Left renal pelvis (tissue), 4 donors: ENCODE results near the gene MRTFA. TPM values are rescaled to one million over a fixed set of nuclear protein-coding genes. Genes with fewer than 3 reads are reported as not detected.
"Not testable (repeated sequence)": the region's sequence is repeated elsewhere in the genome, so short reads cannot be mapped to it uniquely, and the experiment has no call there.

Source experiments
- DNase-seq, 4 donors: peaks; one replicate each; pipeline ENCODE4 v3.0.0-alpha.2; 2013; ENCODE audit warnings: low read depth in 4 of 4, low spot score in 3 of 4
- polyA plus RNA-seq, 4 donors: library from polyadenylated mRNA; unstranded; fragments of 120-200 nt; gene quantifications; one replicate each; pipeline ENCODE4 v1.2.1, GENCODE V29; 2013; ENCODE audit not compliant: insufficient read length in 4 of 4

The MRTFA gene
- polyA plus RNA-seq, 4 donors: 20.2 to 31.3 (median 22.6) TPM

DNA sequence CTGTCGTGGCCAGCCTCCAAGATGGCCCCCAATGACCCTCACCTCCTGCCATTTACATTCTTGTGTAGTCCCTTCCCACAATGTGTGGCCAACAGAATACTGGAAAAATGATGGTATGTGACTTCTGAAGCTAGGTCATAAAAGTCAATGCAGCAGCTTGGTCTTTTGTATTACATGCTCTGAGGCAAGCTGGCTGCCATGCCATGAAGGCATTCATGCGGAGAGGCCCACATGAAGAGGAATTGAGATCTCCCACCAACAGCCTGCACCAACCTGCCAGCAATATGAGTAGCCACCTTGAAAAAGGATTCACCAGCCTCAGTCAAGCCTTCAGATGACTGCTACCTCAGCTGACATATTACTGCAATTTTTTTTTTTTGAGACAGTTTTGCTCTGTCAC is 4.6 kb downstream of the MRTFA start:
- no peak for DNase-seq

DNA sequence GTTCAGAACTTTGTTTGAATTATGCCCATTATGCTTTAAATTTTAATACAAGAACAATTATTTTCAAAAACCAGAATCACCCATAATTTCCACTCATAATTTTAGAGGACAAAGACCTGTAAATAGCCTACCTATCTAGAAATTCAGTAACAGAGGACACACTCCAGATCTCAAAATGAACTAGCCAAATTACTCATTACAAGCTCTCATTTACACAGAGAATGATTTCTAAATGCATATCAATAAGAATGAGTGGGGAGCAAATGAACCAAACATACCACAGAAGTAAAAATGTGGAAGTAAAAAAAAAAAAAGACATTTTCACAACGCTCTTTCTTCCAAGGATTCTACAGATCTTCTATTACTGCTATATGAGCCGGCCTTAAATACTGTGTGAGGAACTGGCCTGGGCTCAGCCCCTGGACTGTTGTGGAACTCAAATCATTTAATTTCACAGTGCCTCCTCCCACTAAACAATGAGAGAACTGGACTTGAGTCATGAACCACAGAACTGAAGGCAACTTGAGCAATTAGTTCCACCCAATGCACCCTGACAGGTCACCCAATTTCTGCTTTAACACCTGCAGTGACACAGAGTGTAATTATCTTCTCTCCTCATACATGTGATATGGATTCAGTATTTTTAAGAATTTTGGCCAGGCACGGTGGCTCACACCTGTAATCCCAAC is 8.0 kb downstream of the MRTFA start:
- no peak for DNase-seq

DNA sequence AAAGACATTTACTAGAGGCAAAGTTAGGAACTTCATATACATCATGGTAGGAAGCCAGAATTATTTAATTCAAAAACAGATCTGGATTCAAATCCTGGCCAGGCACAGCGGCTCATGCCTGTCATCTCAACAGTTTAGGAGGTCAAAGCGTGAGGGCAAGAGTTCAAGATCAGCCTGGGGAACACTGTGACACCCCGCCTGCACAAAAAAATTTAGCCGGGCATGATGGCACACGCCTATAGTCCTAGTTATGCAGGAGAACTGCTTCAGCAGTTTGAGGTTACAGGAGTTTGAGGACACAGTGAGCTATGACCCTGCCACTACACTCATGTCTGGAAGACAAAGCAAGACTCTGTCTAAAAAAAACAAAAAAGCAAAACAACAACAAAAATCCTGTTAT is 8.9 kb downstream of the MRTFA start:
- DNase-seq: no peak

DNA sequence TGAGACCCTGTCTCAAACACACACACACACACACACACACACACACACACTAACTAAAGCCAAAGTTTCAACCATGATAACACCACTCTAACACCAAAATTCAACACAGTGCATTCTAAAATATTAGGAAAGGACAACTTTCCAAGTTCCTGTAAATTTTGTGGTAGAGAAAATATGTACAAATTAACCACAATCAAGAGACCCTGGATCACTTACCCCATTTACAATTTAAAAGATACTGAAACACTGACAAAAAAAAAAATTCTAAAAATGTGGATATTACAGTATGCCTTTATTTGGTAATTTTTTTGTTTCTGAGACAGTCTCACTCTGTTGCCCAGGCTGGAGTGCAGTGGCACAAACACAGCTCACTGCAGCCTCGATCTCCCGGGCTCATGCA is 9.7 kb downstream of the MRTFA start:
- DNase-seq: no peak

DNA sequence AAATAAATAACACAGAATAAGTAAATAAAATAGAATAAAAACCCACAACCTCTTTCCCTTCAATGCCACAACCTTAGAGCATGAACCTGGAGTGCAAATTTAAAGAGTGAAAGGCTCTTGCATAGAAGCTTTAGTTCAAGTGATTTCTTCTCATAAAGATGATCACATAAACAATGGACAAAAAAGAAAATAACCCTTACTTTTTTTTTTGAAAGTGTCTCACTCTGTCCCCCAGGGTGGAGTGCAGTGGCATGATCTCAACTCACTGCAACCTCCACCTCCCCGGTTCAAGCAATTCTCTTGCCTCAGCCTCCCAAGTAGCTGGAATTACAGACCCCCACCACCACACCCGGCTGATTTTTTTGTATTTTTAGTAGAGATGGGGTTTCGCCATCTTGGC is 10.7 kb downstream of the MRTFA start:
- not testable (repeated sequence) for DNase-seq

DNA sequence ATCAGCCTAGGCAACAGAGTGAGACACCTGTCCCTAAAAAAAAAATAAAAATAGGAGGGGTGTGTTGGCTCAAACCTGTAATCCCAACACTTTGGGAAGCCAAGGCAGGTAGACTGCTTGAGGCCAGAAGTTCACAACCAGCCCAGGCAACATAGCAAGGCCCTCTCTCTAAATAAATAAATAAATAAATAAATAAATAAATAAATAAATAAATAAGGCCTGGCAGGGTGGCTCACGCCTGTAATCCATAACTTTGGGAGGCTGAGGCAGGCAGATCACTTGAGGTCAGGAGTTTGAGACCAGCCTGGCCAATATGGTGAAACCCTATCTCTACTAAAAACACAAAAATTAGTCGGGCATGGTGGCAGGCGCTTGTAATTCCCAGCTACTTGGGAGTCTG is 11.2 kb downstream of the MRTFA start:
- DNase-seq: not testable (repeated sequence)

DNA sequence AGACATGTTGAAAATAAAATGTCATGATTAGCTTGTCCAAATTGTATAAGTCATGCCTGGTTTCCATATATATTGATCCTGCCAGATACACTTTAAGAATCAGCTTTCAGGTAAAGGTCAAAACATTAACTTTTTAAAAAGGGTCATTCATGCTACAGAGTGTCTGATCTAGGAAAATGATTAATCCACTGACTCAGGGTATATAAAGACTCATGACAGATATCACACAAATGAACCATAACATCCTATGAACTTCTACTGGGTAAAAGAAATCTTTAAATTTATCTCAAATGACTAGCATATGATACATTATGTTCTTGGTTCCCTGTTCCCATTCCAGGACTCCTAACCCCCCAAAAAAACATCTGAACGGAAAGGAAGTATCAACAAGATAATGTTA is 11.7 kb downstream of the MRTFA start:
- DNase-seq: no peak

DNA sequence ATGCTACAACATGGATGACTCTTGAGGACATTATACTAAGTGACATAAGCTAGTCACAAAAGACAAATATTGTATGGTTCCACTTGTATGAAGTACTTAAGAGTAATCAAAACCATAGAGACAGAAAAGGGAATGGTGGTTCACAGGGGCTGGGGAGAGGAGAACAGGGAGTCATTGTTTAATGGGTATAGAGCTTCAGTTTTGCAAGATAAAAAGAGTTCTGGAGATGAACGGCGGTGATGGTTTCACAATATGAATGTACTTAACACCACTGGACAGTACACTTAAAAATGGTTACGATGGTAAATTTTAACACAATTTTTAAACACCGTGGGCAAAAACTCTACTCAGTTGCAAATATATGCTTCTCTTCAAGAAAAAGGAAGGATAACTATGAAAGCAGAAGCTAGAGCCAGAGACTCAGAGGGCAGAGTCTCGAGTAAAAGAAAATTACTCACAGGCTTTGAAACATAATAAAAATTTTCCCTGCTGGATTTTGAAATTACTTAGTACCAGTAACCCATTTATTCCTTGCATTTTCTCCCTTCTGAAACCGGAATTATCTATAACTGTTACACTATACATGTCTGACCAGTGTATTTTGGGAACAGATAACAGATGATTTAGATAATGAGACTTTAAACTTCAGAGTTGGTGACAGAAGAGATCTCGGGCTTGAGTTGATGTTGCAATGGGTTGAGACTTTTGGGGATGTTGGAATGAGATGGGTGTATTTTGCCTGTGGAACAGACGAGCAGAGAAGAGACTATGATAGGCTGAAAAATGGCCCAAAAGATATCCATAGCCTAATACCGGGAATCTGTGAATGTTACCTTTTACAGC is 15.0 kb downstream of the MRTFA start:
- DNase-seq: no peak

DNA sequence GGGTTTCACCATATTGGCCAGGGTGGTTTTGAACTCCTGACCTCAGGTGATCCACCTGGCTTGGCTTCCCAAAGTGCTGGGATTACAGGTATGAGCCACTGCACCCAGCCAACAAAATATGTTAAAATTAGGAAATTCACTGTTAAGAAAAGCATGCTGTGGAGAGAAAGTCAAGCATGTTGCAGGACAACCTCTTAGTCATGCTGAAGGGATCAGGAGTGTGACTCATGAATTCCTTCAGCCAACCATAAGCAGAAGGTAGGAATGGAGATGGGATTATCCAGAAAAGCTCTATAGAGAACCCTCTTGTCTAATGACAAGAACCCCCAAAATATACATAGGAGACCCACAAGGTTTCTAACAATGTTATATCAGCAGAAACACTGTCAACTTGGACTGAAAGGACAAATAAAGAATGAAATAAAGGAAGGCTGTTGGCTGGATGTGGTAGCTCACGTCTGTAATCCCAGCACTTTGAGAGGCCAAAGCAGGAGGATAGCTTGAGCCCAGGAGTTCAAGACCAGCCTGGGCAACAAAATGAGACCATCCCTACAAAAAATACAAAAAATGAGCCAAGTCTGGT is 16.0 kb downstream of the MRTFA start:
- DNase-seq: no peak

DNA sequence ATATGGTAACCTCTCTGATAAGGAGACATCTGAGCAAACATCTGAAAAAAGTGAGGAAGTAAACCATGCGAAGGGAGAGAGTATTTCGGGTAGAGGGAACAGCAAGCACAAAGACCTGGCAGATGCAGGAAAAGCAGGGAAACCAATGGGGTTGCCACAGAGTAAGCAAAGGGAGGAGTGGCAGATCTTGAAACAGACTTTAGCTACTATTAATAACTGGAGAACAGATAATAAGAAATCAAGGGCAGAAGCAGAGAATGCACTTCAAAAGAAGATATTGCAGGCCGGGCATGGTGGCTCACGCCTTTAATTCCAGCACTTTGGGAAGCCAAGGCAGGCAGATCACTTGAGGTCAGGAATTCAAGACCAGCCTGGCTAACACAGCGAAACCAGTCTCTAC is 18.1 kb downstream of the MRTFA start:
- DNase-seq: no peak

DNA sequence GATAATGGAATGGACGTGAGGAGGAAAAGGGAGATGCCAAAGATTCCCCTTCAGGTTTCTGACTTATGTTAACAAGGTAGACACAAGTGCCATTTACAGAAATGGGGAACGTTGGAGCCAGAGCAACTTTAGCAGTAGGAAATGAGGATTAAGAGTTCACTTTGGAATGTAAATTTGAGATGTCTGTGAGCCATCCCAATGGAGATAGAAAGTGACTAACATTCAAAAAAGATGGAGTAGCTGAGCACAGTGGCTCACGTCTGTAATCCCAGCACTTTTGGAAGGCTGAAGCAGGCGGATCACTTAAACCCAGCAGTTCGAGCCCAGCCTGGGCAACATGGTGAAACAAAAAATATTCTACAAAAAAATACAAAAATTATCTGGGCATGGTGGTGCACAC is 19.9 kb downstream of the MRTFA start:
- no peak for DNase-seq

DNA sequence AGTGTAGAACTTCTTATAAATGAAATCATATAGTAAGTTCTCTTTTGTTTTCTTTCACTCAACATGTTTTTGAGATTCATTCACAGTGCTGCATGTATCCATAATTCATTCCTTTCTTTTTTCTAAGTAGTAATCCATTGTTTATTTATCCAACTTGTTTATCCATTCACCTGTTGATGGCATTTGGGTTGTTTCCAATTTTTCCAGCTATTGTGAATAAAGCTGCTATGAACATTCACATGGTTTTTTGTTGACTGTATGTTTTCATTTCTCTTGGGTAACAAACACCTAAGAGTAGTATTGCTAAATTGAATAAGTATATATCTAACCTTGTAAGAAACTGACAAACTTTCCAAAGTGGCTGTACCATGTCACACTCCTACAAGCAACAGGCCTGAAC is 23.5 kb downstream of the MRTFA start:
- DNase-seq: no peak

DNA sequence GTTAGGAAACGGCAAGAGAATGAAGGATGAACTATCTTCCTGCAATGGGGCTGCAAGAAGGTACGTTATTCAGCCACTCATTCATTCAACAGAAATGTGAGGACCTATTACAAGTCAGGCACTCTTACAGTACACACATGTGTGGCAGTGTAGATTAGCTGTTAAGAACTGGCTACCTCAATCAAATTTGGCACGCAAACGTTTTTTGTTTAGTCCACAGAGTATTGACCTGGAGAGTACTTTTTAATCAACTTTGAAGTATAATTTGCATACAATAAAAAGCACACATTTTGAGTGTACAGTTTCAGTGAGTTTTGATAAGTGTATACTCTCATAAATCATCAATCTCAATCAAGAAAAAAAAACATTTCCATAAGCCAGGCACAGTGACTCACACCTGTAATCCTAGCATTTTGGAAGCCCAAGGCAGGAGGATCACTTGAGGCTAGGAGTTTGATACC is 24.2 kb downstream of the MRTFA start:
- no peak for DNase-seq

DNA sequence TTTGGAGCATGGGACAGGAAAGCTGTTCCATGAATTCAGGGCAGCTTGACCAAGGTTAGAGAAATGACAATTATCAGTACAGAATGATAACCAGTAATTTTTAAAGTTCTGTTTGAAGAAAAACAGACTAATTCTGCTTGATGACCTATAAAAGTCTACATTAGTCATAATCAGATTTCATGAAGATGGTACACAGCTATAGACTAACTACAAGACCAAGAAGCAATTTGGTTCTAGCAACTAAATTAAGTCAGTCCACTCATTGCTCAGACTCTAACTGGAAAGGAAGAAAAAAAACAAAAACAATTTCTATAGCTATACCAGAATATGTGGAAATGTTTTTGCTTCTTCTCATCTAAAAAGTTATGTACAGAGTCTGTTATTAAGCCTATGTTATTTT is 24.9 kb downstream of the MRTFA start:
- DNase-seq: no peak

DNA sequence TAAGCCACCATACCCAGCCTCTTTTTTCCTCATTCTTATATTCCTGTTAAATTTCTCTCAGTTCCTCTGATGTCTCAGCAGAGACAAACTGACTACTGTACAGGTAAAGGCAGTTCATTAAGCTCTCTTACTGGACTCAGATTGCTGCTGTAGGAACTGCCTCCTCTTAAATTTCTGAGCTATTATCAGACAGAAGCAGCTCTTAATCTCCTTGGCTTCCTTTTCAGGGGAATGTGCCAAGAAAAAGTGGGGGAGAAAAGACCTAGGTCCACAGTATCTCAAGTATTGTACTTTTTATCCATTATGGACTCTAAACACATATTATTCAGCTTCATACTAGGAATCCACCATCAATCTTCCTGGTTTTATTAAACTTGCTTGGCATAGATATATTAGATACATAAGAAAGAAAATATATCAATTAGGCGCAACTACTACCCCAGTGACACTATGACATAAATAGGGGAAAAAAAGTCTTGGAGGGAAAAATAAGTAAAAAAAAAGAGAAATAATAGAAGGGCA is 26.1 kb downstream of the MRTFA start:
- DNase-seq: no peak

DNA sequence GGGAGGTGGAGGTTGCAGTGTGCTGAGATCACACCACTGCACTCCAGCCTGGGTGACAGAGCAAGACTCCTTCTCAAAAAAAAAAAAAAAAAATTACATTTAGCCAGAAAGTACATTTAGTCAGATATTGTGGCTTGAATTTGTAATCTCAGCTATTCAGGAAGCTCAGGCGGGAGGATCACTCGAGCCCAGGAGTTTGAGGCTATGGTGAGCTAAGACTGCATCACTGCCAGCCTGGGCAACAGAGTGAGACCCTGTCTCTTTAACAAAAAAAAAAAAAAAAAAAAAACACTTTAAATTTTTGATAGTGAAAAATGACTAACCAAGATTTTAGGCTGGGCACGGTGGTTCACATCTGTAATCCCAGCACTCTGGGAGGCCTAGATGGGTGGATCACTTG is 27.3 kb downstream of the MRTFA start:
- no peak for DNase-seq

DNA sequence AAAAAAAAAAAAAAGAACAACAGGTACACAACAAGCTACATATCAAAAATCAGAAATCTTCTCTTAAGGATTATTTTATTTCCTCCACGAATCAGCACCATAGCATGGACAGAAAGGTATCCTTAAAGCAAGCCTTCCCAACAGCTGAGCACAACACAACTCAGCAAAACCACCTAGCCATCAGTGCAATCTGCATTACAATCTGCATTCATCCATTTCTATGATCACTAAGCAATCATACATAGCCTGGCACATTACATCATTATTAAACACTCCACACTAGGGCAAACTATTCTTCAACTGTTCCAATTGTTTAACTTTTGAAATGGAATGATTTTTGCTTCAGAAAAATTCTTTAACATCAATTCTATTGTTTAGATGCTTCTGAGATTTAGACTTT is 29.0 kb downstream of the MRTFA start:
- DNase-seq: no peak

DNA sequence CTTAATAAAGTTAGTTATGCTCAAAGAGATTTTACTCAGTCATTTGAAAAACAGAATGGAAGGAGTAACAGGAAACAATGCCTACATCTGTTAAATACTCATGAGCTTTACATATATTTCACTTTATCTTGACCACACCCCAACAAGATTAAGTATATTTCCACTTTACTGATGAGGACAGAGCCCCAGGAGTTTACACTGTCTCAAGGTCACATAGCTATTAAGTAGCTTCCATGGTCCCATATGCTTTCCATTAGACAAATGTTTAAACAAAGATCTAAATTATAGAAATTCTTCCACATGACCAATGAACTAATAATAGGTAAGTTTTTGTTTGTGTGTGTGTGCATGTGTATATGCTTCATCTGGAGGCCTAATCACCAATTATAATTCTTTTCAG is 30.2 kb downstream of the MRTFA start:
- DNase-seq: no peak

DNA sequence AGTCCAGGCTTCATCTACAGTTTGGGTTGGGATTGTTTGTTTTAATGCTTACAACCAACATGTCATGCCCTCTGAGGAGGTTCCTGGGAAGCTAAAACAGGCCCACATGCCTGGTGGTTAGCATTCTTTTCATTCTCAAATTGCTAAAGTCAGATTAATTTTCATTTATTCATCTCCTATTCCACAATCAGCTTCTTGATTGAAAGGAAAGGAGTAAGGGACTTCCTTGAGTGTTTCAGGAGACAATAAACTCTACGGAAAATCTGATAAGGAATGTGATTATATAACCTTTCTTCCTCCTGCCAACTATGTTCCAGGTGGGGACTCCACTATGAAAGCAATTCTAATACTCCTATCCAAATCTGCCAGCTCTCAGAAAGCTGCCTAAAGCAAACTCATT is 30.8 kb downstream of the MRTFA start:
- no peak for DNase-seq

DNA sequence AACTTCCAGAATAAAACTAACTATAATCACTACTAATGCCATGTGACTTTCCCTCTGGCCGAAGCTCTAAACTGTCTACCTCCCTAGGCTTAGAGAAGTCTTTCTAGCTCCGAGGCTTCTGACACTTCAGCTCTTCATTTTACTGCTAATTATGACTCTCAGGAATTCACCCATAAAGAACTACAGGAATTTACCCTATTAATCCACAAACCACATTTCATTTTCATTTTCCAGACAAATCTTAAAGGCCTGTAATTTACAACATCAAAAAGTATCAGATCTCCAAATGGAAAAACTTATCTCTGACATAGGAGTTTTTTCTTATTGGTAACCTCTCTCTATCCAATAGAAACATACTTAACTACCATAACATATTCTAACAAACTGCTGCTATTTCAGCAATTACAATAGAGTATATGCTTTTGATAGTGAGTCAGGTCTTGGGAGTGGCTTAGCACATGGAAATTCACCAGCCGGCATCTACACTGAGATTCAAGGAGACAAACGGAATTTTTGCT is 33.4 kb downstream of the MRTFA start:
- no peak for DNase-seq

DNA sequence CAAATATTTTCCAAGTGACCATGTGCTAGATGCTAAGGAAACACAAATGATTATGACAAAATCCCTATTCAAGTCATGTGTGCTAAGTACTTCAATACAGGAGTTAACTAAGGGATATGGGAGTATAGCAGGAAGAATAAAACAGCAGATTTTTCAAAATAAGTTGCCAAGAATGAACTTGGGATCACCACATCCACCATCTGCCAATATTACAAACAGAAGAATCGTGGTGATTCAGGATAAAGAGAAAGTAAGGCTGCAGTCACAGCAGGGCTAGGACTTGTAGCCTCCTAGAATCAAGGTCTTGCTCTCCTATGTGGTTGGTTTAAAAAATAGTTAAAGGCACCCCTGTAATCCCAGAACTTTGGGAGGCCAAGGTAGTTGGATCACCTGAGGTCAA is 34.3 kb downstream of the MRTFA start:
- no peak for DNase-seq
